Type B pancreatic cell (in vitro differentiated cells): ENCODE data around the gene MTA3. TPM values are rescaled to one million over a fixed set of nuclear protein-coding genes. Genes with fewer than 3 reads are reported as not detected.
A peak's percentile ranks its signal among the peaks of the same experiment; 100 is the strongest.

ENCODE experiments used
- DNase-seq: peaks from one replicate; pipeline ENCODE4 v3.0.0; 2021; ENCODE audit warnings: mixed read lengths; ENCODE audit not compliant: unreplicated experiment; ENCODE audit errors: extremely low spot score
- H3K27ac Mint-ChIP-seq: 2 replicates; pipeline ENCODE4 v1.8.0; 2021; ENCODE audit warnings: mild to moderate bottlenecking, mixed read lengths
- H3K27me3 Mint-ChIP-seq: 2 replicates; pipeline ENCODE4 v1.8.0; 2021; ENCODE audit warnings: mixed read lengths
- H3K36me3 Mint-ChIP-seq: 2 replicates; pipeline ENCODE4 v1.8.0; 2021; ENCODE audit warnings: mixed read lengths
- H3K4me1 Mint-ChIP-seq: one replicate; pipeline ENCODE4 v1.8.0; 2021; ENCODE audit warnings: mixed read lengths; ENCODE audit not compliant: unreplicated experiment
- H3K4me3 Mint-ChIP-seq: 2 replicates; pipeline ENCODE4 v1.8.0; 2021; ENCODE audit warnings: mild to moderate bottlenecking, mixed read lengths
- H3K9me3 Mint-ChIP-seq: 2 replicates; pipeline ENCODE4 v1.8.0; 2021; ENCODE audit warnings: mixed read lengths
- total RNA-seq: library from RNA; stranded (reverse); gene quantifications from 2 replicates; pipeline ENCODE4 v1.2.1, GENCODE V29; 2021; ENCODE audit warnings: low replicate concordance
- TF ChIP-seq, protein P1 (sequence below): fragments of 200-600 bp; sonication (generic); conservative IDR thresholded peaks from 2 replicates; pipeline ENCODE4 v1.5.0; 2021; ENCODE audit warnings: antibody characterized with exemption, mild to moderate bottlenecking

Gene MTA3
- total RNA-seq, 1 donor from 2014 or later: 59.7 TPM

DNA sequence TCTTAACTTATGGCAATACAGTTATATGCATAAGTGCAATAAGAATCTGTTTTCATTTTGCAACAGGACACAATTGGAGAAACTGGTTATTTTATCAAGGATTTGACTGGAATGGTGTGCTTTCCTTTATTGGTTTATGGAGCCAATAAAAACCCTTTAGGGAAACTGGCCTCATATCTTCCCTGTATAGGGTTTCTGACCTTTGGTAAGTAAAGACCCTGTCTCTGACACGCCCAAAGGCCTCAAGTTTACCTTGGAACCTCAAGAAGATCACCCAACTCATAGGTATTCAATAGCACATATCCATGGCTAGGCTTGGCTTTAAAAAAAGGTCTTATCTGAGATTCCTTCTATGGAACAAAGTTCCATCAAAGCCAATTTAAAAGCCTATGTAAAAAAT is 212.7 kb downstream of the MTA3 start:
- no peaks in the 10 kb centered on the region for H3K9me3 Mint-ChIP-seq
- H3K27ac Mint-ChIP-seq: no peak overlapping the region
- H3K4me3 Mint-ChIP-seq: no peak overlapping the region
- TF ChIP-seq, protein P1, sequence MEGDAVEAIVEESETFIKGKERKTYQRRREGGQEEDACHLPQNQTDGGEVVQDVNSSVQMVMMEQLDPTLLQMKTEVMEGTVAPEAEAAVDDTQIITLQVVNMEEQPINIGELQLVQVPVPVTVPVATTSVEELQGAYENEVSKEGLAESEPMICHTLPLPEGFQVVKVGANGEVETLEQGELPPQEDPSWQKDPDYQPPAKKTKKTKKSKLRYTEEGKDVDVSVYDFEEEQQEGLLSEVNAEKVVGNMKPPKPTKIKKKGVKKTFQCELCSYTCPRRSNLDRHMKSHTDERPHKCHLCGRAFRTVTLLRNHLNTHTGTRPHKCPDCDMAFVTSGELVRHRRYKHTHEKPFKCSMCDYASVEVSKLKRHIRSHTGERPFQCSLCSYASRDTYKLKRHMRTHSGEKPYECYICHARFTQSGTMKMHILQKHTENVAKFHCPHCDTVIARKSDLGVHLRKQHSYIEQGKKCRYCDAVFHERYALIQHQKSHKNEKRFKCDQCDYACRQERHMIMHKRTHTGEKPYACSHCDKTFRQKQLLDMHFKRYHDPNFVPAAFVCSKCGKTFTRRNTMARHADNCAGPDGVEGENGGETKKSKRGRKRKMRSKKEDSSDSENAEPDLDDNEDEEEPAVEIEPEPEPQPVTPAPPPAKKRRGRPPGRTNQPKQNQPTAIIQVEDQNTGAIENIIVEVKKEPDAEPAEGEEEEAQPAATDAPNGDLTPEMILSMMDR: no peak
- H3K4me1 Mint-ChIP-seq: peaks cover 2% of the 10 kb centered on the region
- H3K27me3 Mint-ChIP-seq: no peaks in the 10 kb centered on the region
- peaks cover 3% of the 10 kb centered on the region for H3K36me3 Mint-ChIP-seq
- no peak for DNase-seq

- no peaks in the 10 kb centered on the region for H3K9me3 Mint-ChIP-seq
- H3K27me3 Mint-ChIP-seq: no peaks in the 10 kb centered on the region
- H3K4me3 Mint-ChIP-seq: no peak overlapping the region
- H3K36me3 Mint-ChIP-seq: peaks cover 3% of the 10 kb centered on the region
- no peak overlapping the region for H3K27ac Mint-ChIP-seq
- H3K4me1 Mint-ChIP-seq: peaks cover 8% of the 10 kb centered on the region
- no peak for DNase-seq
- TF ChIP-seq, protein P1: no peak
Measured at GRCh38 chr2:42783511-42783910, 215.1 kb downstream of the MTA3 start.

- DNase-seq: no peak
- TF ChIP-seq, protein P1: no peak
- Mint-ChIP-seq H3K4me3 (no peak overlapping the region), H3K9me3 (no peaks in the 10 kb centered on the region), H3K4me1 (peaks cover 13% of the 10 kb centered on the region), H3K27ac (no peak overlapping the region), H3K36me3 (peaks cover 3% of the 10 kb centered on the region), H3K27me3 (no peaks in the 10 kb centered on the region)
Measured at GRCh38 chr2:42784204-42784880, 215.9 kb downstream of the MTA3 start.

GRCh38 chr2:42786561-42787345 is 218.3 kb downstream of the MTA3 start:
- DNase-seq: peak; percentile 51
- Mint-ChIP-seq H3K4me3 (peak overlapping the region; percentile 23), H3K4me1 (peaks cover 22% of the 10 kb centered on the region), H3K36me3 (peaks cover 8% of the 10 kb centered on the region), H3K27ac (peak overlapping the region; percentile 23), H3K9me3 (no peaks in the 10 kb centered on the region), H3K27me3 (peaks cover 3% of the 10 kb centered on the region)
- TF ChIP-seq, protein P1: no peak

GRCh38 chr2:42787424-42787787 is 219.0 kb downstream of the MTA3 start:
- H3K36me3 Mint-ChIP-seq: peaks cover 6% of the 10 kb centered on the region
- peaks cover 22% of the 10 kb centered on the region for H3K4me1 Mint-ChIP-seq
- peaks cover 6% of the 10 kb centered on the region for H3K27me3 Mint-ChIP-seq
- no peak overlapping the region for H3K4me3 Mint-ChIP-seq
- TF ChIP-seq, protein P1: no peak
- peak; percentile 45 for DNase-seq
- H3K27ac Mint-ChIP-seq: no peak overlapping the region
- no peaks in the 10 kb centered on the region for H3K9me3 Mint-ChIP-seq
